Natural killer cell (primary cell): ENCODE data around the gene LRP5. TPM values are rescaled to one million over a fixed set of nuclear protein-coding genes. Genes with fewer than 3 reads are reported as not detected.

Experiments
- ATAC-seq, 3 donors: fragments of 150-1000 bp in 2 of 3; fragments of 200-7000 bp in 1 of 3; cut with Tn5 transposase; 1 replicate in 1 of 3; 2 replicates in 2 of 3; pipeline ENCODE4 v1.10.0; 2021; ENCODE audit warnings: mild to moderate bottlenecking in 2 of 3, moderate library complexity in 2 of 3
- DNase-seq, 2 donors: peaks; one replicate each; pipeline versions ENCODE4 v3.0.0 to v3.0.0-alpha.2; 2013 to 2021; ENCODE audit warnings: mixed read lengths in 1 of 2
- H3K27ac ChIP-seq: one replicate; pipeline ENCODE4 v1.5.1; 2013; ENCODE audit warnings: mild to moderate bottlenecking, low read length
- H3K27me3 ChIP-seq: one replicate; pipeline ENCODE4 v1.6.1; 2013; ENCODE audit warnings: low read length; ENCODE audit not compliant: control insufficient read depth, insufficient read depth
- H3K36me3 ChIP-seq: one replicate; pipeline ENCODE4 v1.6.1; 2013; ENCODE audit warnings: low read length; ENCODE audit not compliant: control insufficient read depth, insufficient read depth
- H3K4me1 ChIP-seq: one replicate; pipeline ENCODE4 v1.6.1; 2013; ENCODE audit warnings: low read length; ENCODE audit not compliant: control insufficient read depth, insufficient read depth
- H3K4me3 ChIP-seq: one replicate; pipeline ENCODE4 v1.5.1; 2013; ENCODE audit warnings: low read length
- H3K9me3 ChIP-seq: one replicate; pipeline ENCODE4 v1.6.1; 2013; ENCODE audit warnings: low read length; ENCODE audit not compliant: control insufficient read depth, insufficient read depth
- H3K27ac Mint-ChIP-seq, 2 donors: one replicate each; pipeline ENCODE4 v1.8.0; 2022; ENCODE audit warnings: mild to moderate bottlenecking in 2 of 2, mixed read lengths in 2 of 2, moderate library complexity in 1 of 2
- H3K27me3 Mint-ChIP-seq, 2 donors: one replicate each; pipeline ENCODE4 v1.8.0; 2022; ENCODE audit warnings: low read depth in 2 of 2, mixed read lengths in 2 of 2
- H3K36me3 Mint-ChIP-seq: one replicate; pipeline ENCODE4 v1.8.0; 2022; ENCODE audit warnings: mixed read lengths
- H3K4me1 Mint-ChIP-seq, 2 donors: one replicate each; pipeline ENCODE4 v1.8.0; 2022; ENCODE audit warnings: mixed read lengths in 2 of 2
- H3K4me3 Mint-ChIP-seq: one replicate; pipeline ENCODE4 v1.8.0; 2022; ENCODE audit warnings: mild to moderate bottlenecking, moderate library complexity, mixed read lengths
- H3K9me3 Mint-ChIP-seq, 2 donors: one replicate each; pipeline ENCODE4 v1.8.0; 2022; ENCODE audit warnings: mixed read lengths in 2 of 2
- CTCF ChIP-seq: fragments of 200-600 bp; IDR thresholded peaks from one replicate; pipeline ENCODE4 v1.8.0; 2022; ENCODE audit warnings: antibody characterized with exemption
- WGBS: methylation state at CpG from one replicate; pipeline ENCODE4 v1.1.7; 2013; ENCODE audit warnings: missing lambda C conversion rate; ENCODE audit not compliant: insufficient coverage; 5-methylcytosine and 5-hydroxymethylcytosine counted together
- intact Hi-C: fragments of 100-400 bp; cut with micrococcal nuclease; formaldehyde crosslinking; loops from one replicate; pipeline ENCODE4 v1.14.2; 2022
- total RNA-seq, 4 donors: library from RNA; stranded (reverse); fragments of 120-200 nt in 1 of 4; gene quantifications; one replicate each; pipeline versions ENCODE4 v1.2.3 to v1.2.4, GENCODE V29; 2013 to 2022

The LRP5 gene
- total RNA-seq, 3 donors from 2014 or later (not counting 1 experiment from before 2014, with no cell fraction given): 0.36 to 1.3 (median 0.89) TPM

GRCh38 chr11:68264741-68265540 lies 47.5 kb upstream of the LRP5 start:
- H3K36me3 Mint-ChIP-seq: no peaks in the 10 kb centered on the region
- no peaks in the 10 kb centered on the region for H3K9me3 Mint-ChIP-seq
- H3K27ac Mint-ChIP-seq: peak overlapping the region in 1 of 2 donors; percentile 7
- H3K4me3 ChIP-seq: no peak overlapping the region
- no peak overlapping the region for H3K27ac ChIP-seq
- 83% methylated on average over 13 of the region's 13 CpGs for WGBS
- H3K4me1 Mint-ChIP-seq: peaks cover 8 to 25% of the 10 kb centered on the region in 2 donors
- TF ChIP-seq CTCF: no peak
- DNase-seq (no peak), ATAC-seq (no peak)
- H3K27me3 ChIP-seq: no peaks in the 10 kb centered on the region
- no peak overlapping the region for H3K4me3 Mint-ChIP-seq
- H3K27me3 Mint-ChIP-seq: no peaks in the 10 kb centered on the region
- peaks cover 43% of the 10 kb centered on the region for H3K36me3 ChIP-seq
- no peaks in the 10 kb centered on the region for H3K9me3 ChIP-seq
- H3K4me1 ChIP-seq: peaks cover 24% of the 10 kb centered on the region
- intact Hi-C loops: no loop called here

DNA sequence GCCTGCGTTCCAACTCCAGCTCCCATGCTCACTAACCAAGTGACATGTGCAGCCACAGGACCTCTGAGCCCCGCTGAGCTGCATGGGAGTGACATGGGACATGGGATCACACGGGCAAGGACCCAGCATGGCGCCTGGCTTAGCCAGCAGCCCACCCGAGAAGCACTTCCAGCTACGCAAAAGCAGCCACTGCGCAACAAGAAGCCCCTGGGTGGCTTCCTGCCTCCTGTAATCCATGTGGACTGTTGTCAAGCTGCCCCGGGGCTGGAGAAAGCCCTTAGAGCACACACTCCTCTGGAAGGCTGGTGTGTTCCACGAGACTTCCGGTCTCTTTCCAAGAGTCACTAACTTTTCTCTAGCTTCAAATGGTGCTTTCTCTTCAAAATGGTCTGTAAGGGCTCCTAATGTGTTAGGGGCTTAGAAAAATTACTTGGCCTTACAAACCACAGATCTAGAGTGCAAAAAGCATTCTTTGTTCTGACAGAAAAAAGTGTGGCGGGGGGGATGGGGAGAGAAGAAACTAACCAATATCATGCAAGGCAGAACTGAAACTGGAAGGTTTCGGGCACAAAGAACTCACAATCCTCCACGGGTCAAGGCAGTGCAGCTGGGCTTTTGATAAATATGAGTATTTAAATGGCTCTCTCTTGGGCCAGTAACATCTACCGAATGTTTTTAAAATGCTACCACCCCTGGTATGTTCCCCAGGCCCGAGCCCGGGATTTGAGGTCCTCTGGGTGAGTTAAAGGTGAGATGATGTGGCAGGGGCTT lies 46.1 kb upstream of the LRP5 start:
- H3K36me3 Mint-ChIP-seq: no peaks in the 10 kb centered on the region
- no peaks in the 10 kb centered on the region for H3K27me3 Mint-ChIP-seq
- H3K4me1 Mint-ChIP-seq: peaks cover 19 to 38% of the 10 kb centered on the region in 2 donors
- H3K27ac ChIP-seq: peak overlapping the region; percentile 58
- ATAC-seq (peak in 1 of 3 donors; percentile 34), DNase-seq (no peak)
- no peaks in the 10 kb centered on the region for H3K9me3 ChIP-seq
- H3K36me3 ChIP-seq: peaks cover 40% of the 10 kb centered on the region
- intact Hi-C loops: no loop called here
- H3K9me3 Mint-ChIP-seq: no peaks in the 10 kb centered on the region
- peaks cover 36% of the 10 kb centered on the region for H3K4me1 ChIP-seq
- H3K4me3 Mint-ChIP-seq: peak overlapping the region; percentile 65
- 76% methylated on average over 15 of the region's 16 CpGs for WGBS
- H3K27me3 ChIP-seq: no peaks in the 10 kb centered on the region
- H3K4me3 ChIP-seq: no peak overlapping the region
- peak overlapping the region; percentile 41 to 51 for H3K27ac Mint-ChIP-seq
- no peak for TF ChIP-seq CTCF

- no peak for DNase-seq
- TF ChIP-seq CTCF: no peak
- intact Hi-C loops: no loop called here
- Histone ChIP-seq H3K4me1 (peaks cover 40% of the 10 kb centered on the region), H3K9me3 (no peaks in the 10 kb centered on the region), H3K27me3 (no peaks in the 10 kb centered on the region), H3K4me3 (no peak overlapping the region), H3K27ac (peak overlapping the region; percentile 58), H3K36me3 (peaks cover 36% of the 10 kb centered on the region)
- WGBS: 89% methylated on average over 10 of the region's 12 CpGs
- Mint-ChIP-seq H3K4me3 (no peak overlapping the region), H3K27ac (peak overlapping the region; percentile 41 to 51), H3K4me1 (peaks cover 20 to 45% of the 10 kb centered on the region in 2 donors), H3K27me3 (no peaks in the 10 kb centered on the region), H3K9me3 (no peaks in the 10 kb centered on the region), H3K36me3 (no peaks in the 10 kb centered on the region)
- no peak for ATAC-seq
These were observed 45.2 kb upstream of the LRP5 start for GRCh38 chr11:68266936-68267880.
